DMS53 treated with DMSO at 0.1 percent for 48 hours (cell line): Measurements from ENCODE around the gene TRIP11.

Source experiments
- DNase-seq: peaks from one replicate; lab custom pipeline; 2025; ENCODE audit not compliant: unreplicated experiment; lab: John Stamatoyannopoulos, UW

Gene TRIP11

DNA sequence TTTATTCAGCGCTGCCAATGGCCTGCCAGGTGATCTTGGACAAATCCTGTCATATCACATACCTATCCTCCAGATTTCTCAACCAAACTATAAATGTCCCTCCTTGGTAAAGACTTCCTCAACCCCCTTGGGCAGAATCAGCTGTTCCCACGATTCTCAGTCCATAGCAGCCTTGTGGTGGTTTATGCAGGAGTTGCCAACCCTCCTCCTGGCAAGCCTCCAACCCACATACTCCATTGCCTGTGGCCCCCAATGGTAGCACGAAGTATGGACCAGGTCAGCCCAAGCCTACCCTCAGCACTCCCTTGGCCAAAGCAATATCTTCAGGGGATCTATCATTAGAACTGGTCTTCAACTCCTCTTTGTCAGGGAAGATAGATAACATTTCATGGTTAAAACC is 119.3 kb downstream of the TRIP11 start:
- no peak for DNase-seq

DNA sequence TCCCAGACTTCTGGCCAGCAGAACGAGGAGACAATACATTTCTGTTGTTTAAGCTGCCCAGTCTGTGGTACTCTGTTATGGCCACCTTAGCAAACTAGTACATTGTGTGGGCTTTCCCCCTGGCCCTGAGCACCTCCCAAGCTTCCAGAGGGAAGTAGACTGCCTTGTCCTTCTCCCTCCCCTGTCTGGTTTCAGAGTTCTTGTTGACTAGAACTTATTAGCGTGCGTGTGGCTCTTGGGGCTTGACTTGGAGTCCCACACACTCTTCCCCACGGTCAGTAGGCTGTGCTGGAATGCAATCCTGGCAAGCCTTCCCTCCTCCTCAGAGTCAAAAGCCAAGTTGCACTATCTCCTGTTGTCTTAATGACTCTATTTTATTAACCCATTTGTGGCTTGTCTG is 120.0 kb downstream of the TRIP11 start:
- DNase-seq: no peak

DNA sequence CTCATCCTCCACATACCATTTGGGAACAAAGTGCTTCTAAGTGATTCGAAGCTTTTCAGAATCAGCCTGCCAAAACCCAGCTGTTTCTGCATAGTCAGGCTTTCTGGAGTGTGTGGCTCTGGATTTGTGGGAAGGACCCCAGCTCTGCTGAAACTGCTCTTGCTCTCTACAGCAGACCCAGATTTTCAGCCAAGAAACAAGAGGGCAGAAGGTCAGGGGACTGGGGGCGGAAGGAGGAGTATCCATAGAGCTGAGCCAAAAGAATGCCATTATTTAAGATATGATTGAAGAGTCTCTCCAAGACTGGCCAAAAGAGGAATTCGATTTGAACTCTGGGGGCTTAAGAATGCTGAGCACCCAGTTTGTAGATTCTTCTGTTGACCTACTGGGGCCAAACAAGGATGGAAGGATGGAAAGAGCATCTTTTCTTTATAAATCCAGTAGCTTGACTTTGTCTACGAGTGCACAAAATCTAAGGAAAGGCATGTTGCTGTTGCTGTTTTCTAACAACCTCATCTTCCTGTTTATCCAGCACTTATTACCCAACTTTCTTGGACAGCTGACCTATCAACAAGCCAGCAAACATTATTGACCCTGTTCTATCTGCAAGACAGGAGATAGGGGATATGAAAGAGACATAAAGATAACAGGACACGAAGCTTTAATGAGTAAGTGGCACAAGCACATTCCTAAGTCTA is 121.5 kb downstream of the TRIP11 start:
- no peak for DNase-seq
